Measurements from ENCODE around the gene LRRC4B. TPM values are rescaled to one million over a fixed set of nuclear protein-coding genes. Genes with fewer than 3 reads are reported as not detected.

Gene LRRC4B
- polyA plus RNA-seq, 2 donors = 0.65 to 0.92 TPM

GRCh38 chr19:50548191-50549058 lies 19.8 kb downstream of the LRRC4B start:
- peaks cover 2% of the 10 kb centered on the region in 2 donors for H3K4me1 ChIP-seq (ENCODE audit: control insufficient read depth in 2 of 2, insufficient read depth in 2 of 2, low read length in 1 of 2)
- 69 to 72% methylated on average over 42 to 45 of the region's 45 CpGs for WGBS, 2 donors
- no peaks in the 10 kb centered on the region for H3K36me3 ChIP-seq (ENCODE audit: control insufficient read depth in 2 of 2, insufficient read depth in 2 of 2, low read length in 1 of 2)
- no peak overlapping the region for H3K4me3 ChIP-seq (ENCODE audit: low read depth in 1 of 2, low read length in 2 of 2)
- no peak overlapping the region for H3K27ac ChIP-seq (ENCODE audit: low read depth in 2 of 2, low read length in 1 of 2)
- H3K9me3 ChIP-seq (ENCODE audit: control insufficient read depth in 2 of 2, insufficient read depth in 1 of 2, low read depth in 1 of 2, low read length in 1 of 2) = no peaks in the 10 kb centered on the region
- H3K27me3 ChIP-seq (ENCODE audit: control insufficient read depth in 1 of 2, insufficient read depth in 2 of 2, low read length in 2 of 2) = peaks cover 0 to 3% of the 10 kb centered on the region in 2 donors

- H3K4me1 ChIP-seq (ENCODE audit: control insufficient read depth in 2 of 2, insufficient read depth in 2 of 2, low read length in 1 of 2) = peaks cover 2% of the 10 kb centered on the region in 2 donors
- H3K27ac ChIP-seq (ENCODE audit: low read depth in 2 of 2, low read length in 1 of 2) = no peak overlapping the region
- peaks cover 0 to 3% of the 10 kb centered on the region in 2 donors for H3K27me3 ChIP-seq (ENCODE audit: control insufficient read depth in 1 of 2, insufficient read depth in 2 of 2, low read length in 2 of 2)
- no peaks in the 10 kb centered on the region for H3K9me3 ChIP-seq (ENCODE audit: control insufficient read depth in 2 of 2, insufficient read depth in 1 of 2, low read depth in 1 of 2, low read length in 1 of 2)
- H3K36me3 ChIP-seq (ENCODE audit: control insufficient read depth in 2 of 2, insufficient read depth in 2 of 2, low read length in 1 of 2) = no peaks in the 10 kb centered on the region
- WGBS, 2 donors = 60 to 61% methylated on average over 18 of the region's 18 CpGs
- no peak overlapping the region for H3K4me3 ChIP-seq (ENCODE audit: low read depth in 1 of 2, low read length in 2 of 2)
These were observed 20.6 kb downstream of the LRRC4B start for GRCh38 chr19:50547385-50548190.

- Histone ChIP-seq H3K36me3 (ENCODE audit: control insufficient read depth in 2 of 2, insufficient read depth in 2 of 2, low read length in 1 of 2) (no peaks in the 10 kb centered on the region), H3K27ac (ENCODE audit: low read depth in 2 of 2, low read length in 1 of 2) (no peak overlapping the region), H3K9me3 (ENCODE audit: control insufficient read depth in 2 of 2, insufficient read depth in 1 of 2, low read depth in 1 of 2, low read length in 1 of 2) (no peaks in the 10 kb centered on the region), H3K4me1 (ENCODE audit: control insufficient read depth in 2 of 2, insufficient read depth in 2 of 2, low read length in 1 of 2) (peaks cover 0 to 2% of the 10 kb centered on the region in 2 donors), H3K4me3 (ENCODE audit: low read depth in 1 of 2, low read length in 2 of 2) (no peak overlapping the region), H3K27me3 (ENCODE audit: control insufficient read depth in 1 of 2, insufficient read depth in 2 of 2, low read length in 2 of 2) (peaks cover 0 to 3% of the 10 kb centered on the region in 2 donors)
- 56 to 59% methylated on average over 29 of the region's 29 CpGs for WGBS, 2 donors
These were observed 21.6 kb downstream of the LRRC4B start for GRCh38 chr19:50546527-50547221.

GRCh38 chr19:50542943-50543342 lies 25.3 kb downstream of the LRRC4B start:
- no peaks in the 10 kb centered on the region for H3K4me1 ChIP-seq (ENCODE audit: control insufficient read depth in 2 of 2, insufficient read depth in 2 of 2, low read length in 1 of 2)
- WGBS, 2 donors = 80% methylated on average over 21 of the region's 21 CpGs
- H3K9me3 ChIP-seq (ENCODE audit: control insufficient read depth in 2 of 2, insufficient read depth in 1 of 2, low read depth in 1 of 2, low read length in 1 of 2) = no peaks in the 10 kb centered on the region
- H3K27ac ChIP-seq (ENCODE audit: low read depth in 2 of 2, low read length in 1 of 2) = no peak overlapping the region
- no peaks in the 10 kb centered on the region for H3K27me3 ChIP-seq (ENCODE audit: control insufficient read depth in 1 of 2, insufficient read depth in 2 of 2, low read length in 2 of 2)
- H3K36me3 ChIP-seq (ENCODE audit: control insufficient read depth in 2 of 2, insufficient read depth in 2 of 2, low read length in 1 of 2) = no peaks in the 10 kb centered on the region
- H3K4me3 ChIP-seq (ENCODE audit: low read depth in 1 of 2, low read length in 2 of 2) = no peak overlapping the region

- 19 to 20% methylated on average over 13 to 15 of the region's 15 CpGs for WGBS, 2 donors
- Histone ChIP-seq H3K27ac (ENCODE audit: low read depth in 2 of 2, low read length in 1 of 2) (no peak overlapping the region), H3K27me3 (ENCODE audit: control insufficient read depth in 1 of 2, insufficient read depth in 2 of 2, low read length in 2 of 2) (no peaks in the 10 kb centered on the region)
These were observed 30.4 kb downstream of the LRRC4B start for GRCh38 chr19:50537769-50538230.

GRCh38 chr19:50537306-50537685 lies 30.9 kb downstream of the LRRC4B start:
- no peaks in the 10 kb centered on the region for H3K27me3 ChIP-seq (ENCODE audit: control insufficient read depth in 1 of 2, insufficient read depth in 2 of 2, low read length in 2 of 2)
- H3K9me3 ChIP-seq (ENCODE audit: control insufficient read depth in 2 of 2, insufficient read depth in 1 of 2, low read depth in 1 of 2, low read length in 1 of 2) = peaks cover 0 to 5% of the 10 kb centered on the region in 2 donors

More at GRCh38 chr19:50537769-50538230, 30.4 kb downstream of the LRRC4B start:
- Histone ChIP-seq H3K36me3 (ENCODE audit: control insufficient read depth in 2 of 2, insufficient read depth in 2 of 2, low read length in 1 of 2) (no peaks in the 10 kb centered on the region), H3K4me3 (ENCODE audit: low read depth in 1 of 2, low read length in 2 of 2) (no peak overlapping the region), H3K9me3 (ENCODE audit: control insufficient read depth in 2 of 2, insufficient read depth in 1 of 2, low read depth in 1 of 2, low read length in 1 of 2) (no peaks in the 10 kb centered on the region), H3K4me1 (ENCODE audit: control insufficient read depth in 2 of 2, insufficient read depth in 2 of 2, low read length in 1 of 2) (no peaks in the 10 kb centered on the region)

GRCh38 chr19:50536662-50537305 lies 31.5 kb downstream of the LRRC4B start:
- H3K27me3 ChIP-seq (ENCODE audit: control insufficient read depth in 1 of 2, insufficient read depth in 2 of 2, low read length in 2 of 2) = peaks cover 0 to 2% of the 10 kb centered on the region in 2 donors
- no peaks in the 10 kb centered on the region for H3K36me3 ChIP-seq (ENCODE audit: control insufficient read depth in 2 of 2, insufficient read depth in 2 of 2, low read length in 1 of 2)
- no peak overlapping the region for H3K27ac ChIP-seq (ENCODE audit: low read depth in 2 of 2, low read length in 1 of 2)
- peaks cover 0 to 6% of the 10 kb centered on the region in 2 donors for H3K9me3 ChIP-seq (ENCODE audit: control insufficient read depth in 2 of 2, insufficient read depth in 1 of 2, low read depth in 1 of 2, low read length in 1 of 2)
- 83 to 84% methylated on average over 16 of the region's 16 CpGs for WGBS, 2 donors
- no peaks in the 10 kb centered on the region for H3K4me1 ChIP-seq (ENCODE audit: control insufficient read depth in 2 of 2, insufficient read depth in 2 of 2, low read length in 1 of 2)
- no peak overlapping the region for H3K4me3 ChIP-seq (ENCODE audit: low read depth in 1 of 2, low read length in 2 of 2)

More at GRCh38 chr19:50537306-50537685, 30.9 kb downstream of the LRRC4B start:
- no peaks in the 10 kb centered on the region for H3K4me1 ChIP-seq (ENCODE audit: control insufficient read depth in 2 of 2, insufficient read depth in 2 of 2, low read length in 1 of 2)
- H3K4me3 ChIP-seq (ENCODE audit: low read depth in 1 of 2, low read length in 2 of 2) = no peak overlapping the region
- no peak overlapping the region for H3K27ac ChIP-seq (ENCODE audit: low read depth in 2 of 2, low read length in 1 of 2)
- WGBS, 2 donors = 69 to 70% methylated on average over 18 of the region's 18 CpGs
- H3K36me3 ChIP-seq (ENCODE audit: control insufficient read depth in 2 of 2, insufficient read depth in 2 of 2, low read length in 1 of 2) = no peaks in the 10 kb centered on the region

GRCh38 chr19:50535672-50536187 lies 32.5 kb downstream of the LRRC4B start:
- Histone ChIP-seq H3K27ac (ENCODE audit: low read depth in 2 of 2, low read length in 1 of 2) (no peak overlapping the region), H3K4me3 (ENCODE audit: low read depth in 1 of 2, low read length in 2 of 2) (no peak overlapping the region), H3K9me3 (ENCODE audit: control insufficient read depth in 2 of 2, insufficient read depth in 1 of 2, low read depth in 1 of 2, low read length in 1 of 2) (peaks cover 0 to 6% of the 10 kb centered on the region in 2 donors), H3K4me1 (ENCODE audit: control insufficient read depth in 2 of 2, insufficient read depth in 2 of 2, low read length in 1 of 2) (no peaks in the 10 kb centered on the region), H3K36me3 (ENCODE audit: control insufficient read depth in 2 of 2, insufficient read depth in 2 of 2, low read length in 1 of 2) (no peaks in the 10 kb centered on the region), H3K27me3 (ENCODE audit: control insufficient read depth in 1 of 2, insufficient read depth in 2 of 2, low read length in 2 of 2) (peaks cover 0 to 2% of the 10 kb centered on the region in 2 donors)
- WGBS, 2 donors = 75 to 76% methylated on average over 11 of the region's 11 CpGs

All from esophagus (tissue), 2 donors.